Sigmoid colon (tissue), 4 donors: ENCODE data around the gene KLHL15.

Source experiments
- CTCF ChIP-seq, 4 experiments: fragments of 450-650 bp in 3 of 4; fragments of 200-600 bp in 1 of 4; IDR thresholded peaks; one replicate each; pipeline ENCODE4 v1.5.1; 2016 to 2019; ENCODE audit warnings: antibody characterized with exemption in 4 of 4, mild to moderate bottlenecking in 3 of 4, moderate library complexity in 2 of 4
- EP300 ChIP-seq, 4 donors: sonication (generic); formaldehyde crosslinking; IDR thresholded peaks; one replicate each; pipeline ENCODE4 v1.6.1; 2017; ENCODE audit warnings: antibody characterized with exemption in 4 of 4
- POLR2A ChIP-seq, 2 donors: fragments of 450-650 bp; IDR thresholded peaks; one replicate each; pipeline ENCODE4 v1.6.1; 2016; ENCODE audit warnings: antibody characterized with exemption in 2 of 2, mild to moderate bottlenecking in 2 of 2, moderate library complexity in 2 of 2

DNA sequence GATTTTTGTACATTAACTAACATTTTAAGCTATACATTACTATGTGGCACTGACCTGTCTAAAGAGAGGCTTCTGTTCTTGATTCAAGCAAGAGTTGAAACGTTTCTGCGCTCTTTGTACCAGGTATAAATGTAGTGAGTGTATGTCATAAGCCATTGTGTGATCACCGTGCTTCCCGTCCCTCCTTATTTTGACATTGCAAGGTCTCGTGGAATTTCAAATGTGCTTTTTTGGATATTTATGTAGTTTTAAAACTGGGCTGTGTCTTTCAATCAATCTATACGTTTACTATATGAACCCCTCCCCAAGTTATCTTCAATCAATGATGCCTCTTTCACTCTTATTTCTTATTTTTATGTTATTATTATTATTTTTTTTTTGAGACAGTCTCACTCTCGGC lies at the start of gene KLHL15:
- TF ChIP-seq CTCF (IDR thresholded peaks at IDR 0.05) (no peak), POLR2A (IDR thresholded peaks at IDR 0.05) (no peak), EP300 (IDR thresholded peaks at IDR 0.05) (no peak)
